ENCODE measurements around the gene HTT. TPM values are rescaled to one million over a fixed set of nuclear protein-coding genes. Genes with fewer than 3 reads are reported as not detected.
A peak's percentile ranks its signal among the peaks of the same experiment; 100 is the strongest.

Gene HTT
- total and polyA plus RNA-seq, 2 of the 13 experiments (the other 11 are each of a cell fraction or from before 2014, with no cell fraction given), result 17.5 to 19.5 TPM

DNA sequence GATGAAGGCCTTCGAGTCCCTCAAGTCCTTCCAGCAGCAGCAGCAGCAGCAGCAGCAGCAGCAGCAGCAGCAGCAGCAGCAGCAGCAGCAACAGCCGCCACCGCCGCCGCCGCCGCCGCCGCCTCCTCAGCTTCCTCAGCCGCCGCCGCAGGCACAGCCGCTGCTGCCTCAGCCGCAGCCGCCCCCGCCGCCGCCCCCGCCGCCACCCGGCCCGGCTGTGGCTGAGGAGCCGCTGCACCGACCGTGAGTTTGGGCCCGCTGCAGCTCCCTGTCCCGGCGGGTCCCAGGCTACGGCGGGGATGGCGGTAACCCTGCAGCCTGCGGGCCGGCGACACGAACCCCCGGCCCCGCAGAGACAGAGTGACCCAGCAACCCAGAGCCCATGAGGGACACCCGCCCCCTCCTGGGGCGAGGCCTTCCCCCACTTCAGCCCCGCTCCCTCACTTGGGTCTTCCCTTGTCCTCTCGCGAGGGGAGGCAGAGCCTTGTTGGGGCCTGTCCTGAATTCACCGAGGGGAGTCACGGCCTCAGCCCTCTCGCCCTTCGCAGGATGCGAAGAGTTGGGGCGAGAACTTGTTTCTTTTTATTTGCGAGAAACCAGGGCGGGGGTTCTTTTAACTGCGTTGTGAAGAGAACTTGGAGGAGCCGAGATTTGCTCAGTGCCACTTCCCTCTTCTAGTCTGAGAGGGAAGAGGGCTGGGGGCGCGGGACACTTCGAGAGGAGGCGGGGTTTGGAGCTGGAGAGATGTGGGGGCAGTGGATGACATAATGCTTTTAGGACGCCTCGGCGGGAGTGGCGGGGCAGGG, 568 bp downstream of the HTT start (continued):
- TF ChIP-seq ATF7 (IDR thresholded peaks at IDR 0.05) (no peak), ATF7 (CRISPR knock-in tag; IDR thresholded peaks at IDR 0.05) (no peak; the same call in 1 of the 2 replicates), MYNN (CRISPR knock-in tag; IDR thresholded peaks at IDR 0.05; ENCODE audit: low read depth) (no peak), ETV5 (CRISPR knock-in tag; IDR thresholded peaks at IDR 0.05; ENCODE audit: borderline replicate concordance) (no peak), HMGA1 (CRISPR knock-in tag; conservative IDR thresholded peaks at IDR 0.05) (no peak), THAP7 (CRISPR knock-in tag; IDR thresholded peaks at IDR 0.05) (0 out of 2 replicates have a peak, but pooled peaks have one; percentile 71), PBX3 (CRISPR knock-in tag; IDR thresholded peaks at IDR 0.05; ENCODE audit: borderline replicate concordance) (no peak), ZNF782 (CRISPR knock-in tag; IDR thresholded peaks at IDR 0.05; ENCODE audit: borderline replicate concordance) (0 out of 2 replicates have a peak, but pooled peaks have one; percentile 34), HMGXB4 (CRISPR knock-in tag; IDR thresholded peaks at IDR 0.05; ENCODE audit: borderline replicate concordance in 1 of 2, low read depth in 1 of 2) (no peak; a peak in 2 of 4 replicates), HDAC6 (IDR thresholded peaks at IDR 0.05; ENCODE audit: low read depth, low read length) (no peak), ZKSCAN5 (CRISPR knock-in tag; IDR thresholded peaks at IDR 0.05) (no peak), WIZ (CRISPR knock-in tag; IDR thresholded peaks at IDR 0.05) (no peak), CREM (IDR thresholded peaks at IDR 0.05) (no peak; the same call in 1 of the 2 replicates), CREM (CRISPR knock-in tag; IDR thresholded peaks at IDR 0.05) (no peak)
- TF ChIP-seq, protein P1, sequence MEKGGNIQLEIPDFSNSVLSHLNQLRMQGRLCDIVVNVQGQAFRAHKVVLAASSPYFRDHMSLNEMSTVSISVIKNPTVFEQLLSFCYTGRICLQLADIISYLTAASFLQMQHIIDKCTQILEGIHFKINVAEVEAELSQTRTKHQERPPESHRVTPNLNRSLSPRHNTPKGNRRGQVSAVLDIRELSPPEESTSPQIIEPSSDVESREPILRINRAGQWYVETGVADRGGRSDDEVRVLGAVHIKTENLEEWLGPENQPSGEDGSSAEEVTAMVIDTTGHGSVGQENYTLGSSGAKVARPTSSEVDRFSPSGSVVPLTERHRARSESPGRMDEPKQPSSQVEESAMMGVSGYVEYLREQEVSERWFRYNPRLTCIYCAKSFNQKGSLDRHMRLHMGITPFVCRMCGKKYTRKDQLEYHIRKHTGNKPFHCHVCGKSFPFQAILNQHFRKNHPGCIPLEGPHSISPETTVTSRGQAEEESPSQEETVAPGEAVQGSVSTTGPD (CRISPR knock-in tag; IDR thresholded peaks at IDR 0.05), result no peak
- TF ChIP-seq, protein P2, sequence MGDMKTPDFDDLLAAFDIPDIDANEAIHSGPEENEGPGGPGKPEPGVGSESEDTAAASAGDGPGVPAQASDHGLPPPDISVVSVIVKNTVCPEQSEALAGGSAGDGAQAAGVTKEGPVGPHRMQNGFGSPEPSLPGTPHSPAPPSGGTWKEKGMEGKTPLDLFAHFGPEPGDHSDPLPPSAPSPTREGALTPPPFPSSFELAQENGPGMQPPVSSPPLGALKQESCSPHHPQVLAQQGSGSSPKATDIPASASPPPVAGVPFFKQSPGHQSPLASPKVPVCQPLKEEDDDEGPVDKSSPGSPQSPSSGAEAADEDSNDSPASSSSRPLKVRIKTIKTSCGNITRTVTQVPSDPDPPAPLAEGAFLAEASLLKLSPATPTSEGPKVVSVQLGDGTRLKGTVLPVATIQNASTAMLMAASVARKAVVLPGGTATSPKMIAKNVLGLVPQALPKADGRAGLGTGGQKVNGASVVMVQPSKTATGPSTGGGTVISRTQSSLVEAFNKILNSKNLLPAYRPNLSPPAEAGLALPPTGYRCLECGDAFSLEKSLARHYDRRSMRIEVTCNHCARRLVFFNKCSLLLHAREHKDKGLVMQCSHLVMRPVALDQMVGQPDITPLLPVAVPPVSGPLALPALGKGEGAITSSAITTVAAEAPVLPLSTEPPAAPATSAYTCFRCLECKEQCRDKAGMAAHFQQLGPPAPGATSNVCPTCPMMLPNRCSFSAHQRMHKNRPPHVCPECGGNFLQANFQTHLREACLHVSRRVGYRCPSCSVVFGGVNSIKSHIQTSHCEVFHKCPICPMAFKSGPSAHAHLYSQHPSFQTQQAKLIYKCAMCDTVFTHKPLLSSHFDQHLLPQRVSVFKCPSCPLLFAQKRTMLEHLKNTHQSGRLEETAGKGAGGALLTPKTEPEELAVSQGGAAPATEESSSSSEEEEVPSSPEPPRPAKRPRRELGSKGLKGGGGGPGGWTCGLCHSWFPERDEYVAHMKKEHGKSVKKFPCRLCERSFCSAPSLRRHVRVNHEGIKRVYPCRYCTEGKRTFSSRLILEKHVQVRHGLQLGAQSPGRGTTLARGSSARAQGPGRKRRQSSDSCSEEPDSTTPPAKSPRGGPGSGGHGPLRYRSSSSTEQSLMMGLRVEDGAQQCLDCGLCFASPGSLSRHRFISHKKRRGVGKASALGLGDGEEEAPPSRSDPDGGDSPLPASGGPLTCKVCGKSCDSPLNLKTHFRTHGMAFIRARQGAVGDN (CRISPR knock-in tag; IDR thresholded peaks at IDR 0.05), result no peak

Measured in HepG2 (cell line).